ENCODE results near the gene OR11L1.
A peak's percentile ranks its signal among the peaks of the same experiment; 100 is the strongest.

Gene OR11L1

DNA sequence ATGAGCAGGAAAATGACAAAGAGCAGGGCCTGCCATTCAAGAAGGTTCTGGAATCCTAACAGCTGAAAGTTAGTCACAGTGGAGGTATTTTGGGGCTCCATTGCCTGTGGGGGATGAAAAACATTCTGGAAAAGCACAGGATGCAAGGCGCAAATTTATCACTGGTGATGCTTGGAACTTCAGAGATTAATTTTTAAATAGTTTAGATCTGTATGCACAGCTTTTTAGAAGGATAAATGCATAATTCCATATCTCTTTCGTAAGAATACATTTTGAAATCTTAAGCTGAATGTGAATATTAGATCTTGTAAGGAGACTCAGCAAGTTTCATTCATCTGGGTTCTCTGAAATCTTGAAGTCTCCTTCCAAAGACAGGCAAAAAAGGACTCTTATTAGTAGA is at the start of gene OR11L1:
OR11L1 (minus strand) TSS at position 101 of the 400 bp plus-strand sequence; CDS start at position 101, 0 bp downstream.
- DNase-seq = no peak

DNA sequence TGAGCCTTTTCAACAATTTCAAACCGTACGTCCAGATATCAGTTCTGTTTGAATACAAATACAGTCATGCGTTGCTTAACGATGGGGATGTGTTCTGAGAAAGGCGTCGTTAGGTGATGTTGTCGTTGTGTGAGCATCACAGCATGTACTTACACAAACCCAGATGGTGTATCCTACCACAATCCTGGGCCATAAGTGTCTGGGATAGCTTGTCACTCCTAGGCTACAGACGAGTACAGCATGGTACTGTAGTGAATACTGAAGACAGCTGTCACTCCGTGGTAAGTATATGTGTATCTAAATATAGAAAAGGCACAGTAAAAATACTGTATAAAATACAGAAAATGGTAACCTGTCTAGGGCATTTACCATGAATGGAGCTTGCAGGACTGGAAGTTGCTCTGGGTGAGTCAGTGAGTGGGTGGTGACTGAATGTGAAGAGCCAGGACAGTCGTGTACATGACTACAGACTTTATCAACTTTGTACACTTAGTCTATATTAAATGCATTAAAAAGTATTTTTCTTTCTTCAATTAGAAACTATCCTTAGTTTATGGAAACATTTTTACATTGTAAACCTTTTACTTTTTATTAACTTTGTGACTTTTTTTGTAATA is 43.2 kb upstream of the OR11L1 start:
- DNase-seq = peak; percentile 9 to 26

GRCh38 chr1:247883346-247883745 is 41.6 kb upstream of the OR11L1 start:
- no peak for DNase-seq

- DNase-seq = no peak
Measured at GRCh38 chr1:247865416-247865815, 23.7 kb upstream of the OR11L1 start.

GRCh38 chr1:247864644-247865043 is 22.9 kb upstream of the OR11L1 start:
- no peak for DNase-seq

DNA sequence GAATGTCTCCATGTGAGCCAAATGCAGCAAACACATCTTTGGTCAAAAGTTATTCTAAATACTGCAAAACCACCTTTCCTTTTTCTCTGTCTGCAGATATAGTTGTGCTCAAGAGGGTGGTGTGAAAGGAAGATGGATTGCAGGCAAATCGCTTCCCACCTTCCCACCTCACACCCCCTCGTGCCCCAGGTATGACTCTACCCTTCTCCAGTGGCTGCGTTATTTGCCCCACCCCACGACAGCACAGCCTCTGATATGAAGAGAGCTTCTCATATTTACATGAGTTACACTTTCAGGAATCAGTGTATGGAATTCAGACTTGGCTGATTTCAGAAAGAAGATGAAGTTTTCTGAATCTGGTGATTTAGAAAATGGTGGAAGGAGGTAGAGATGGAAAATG is 21.1 kb upstream of the OR11L1 start:
- DNase-seq = no peak

DNA sequence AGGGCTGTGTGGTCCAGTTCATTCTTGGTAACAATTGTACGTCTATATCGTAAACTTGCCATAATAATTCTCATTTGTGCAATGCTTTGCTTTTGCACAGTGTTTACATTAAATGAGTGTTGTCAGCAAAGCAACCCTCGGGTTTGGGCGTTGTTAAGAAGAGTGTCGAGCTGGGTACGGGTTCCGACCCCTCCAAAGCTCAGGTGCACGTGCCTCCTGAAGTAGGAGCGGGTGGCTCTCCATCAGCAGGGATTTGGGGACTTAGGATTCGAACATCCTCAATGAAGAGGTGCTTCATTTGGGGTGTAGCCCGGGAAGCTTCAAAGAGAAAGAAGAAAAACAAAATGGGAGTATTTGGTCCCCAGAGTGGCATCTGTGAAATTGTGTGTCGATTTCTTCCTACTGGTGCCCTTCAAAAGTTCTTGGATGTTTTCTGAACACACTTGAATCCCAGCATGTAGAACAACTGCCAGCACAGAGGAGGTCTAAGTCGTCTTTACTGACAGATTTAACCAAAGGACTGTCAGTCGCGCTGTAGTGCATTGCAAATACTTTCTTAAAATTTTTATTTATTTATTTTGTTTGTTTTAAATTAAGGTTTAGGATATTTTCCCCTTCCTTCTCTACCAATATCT is 16.4 kb upstream of the OR11L1 start:
- DNase-seq = no peak

DNA sequence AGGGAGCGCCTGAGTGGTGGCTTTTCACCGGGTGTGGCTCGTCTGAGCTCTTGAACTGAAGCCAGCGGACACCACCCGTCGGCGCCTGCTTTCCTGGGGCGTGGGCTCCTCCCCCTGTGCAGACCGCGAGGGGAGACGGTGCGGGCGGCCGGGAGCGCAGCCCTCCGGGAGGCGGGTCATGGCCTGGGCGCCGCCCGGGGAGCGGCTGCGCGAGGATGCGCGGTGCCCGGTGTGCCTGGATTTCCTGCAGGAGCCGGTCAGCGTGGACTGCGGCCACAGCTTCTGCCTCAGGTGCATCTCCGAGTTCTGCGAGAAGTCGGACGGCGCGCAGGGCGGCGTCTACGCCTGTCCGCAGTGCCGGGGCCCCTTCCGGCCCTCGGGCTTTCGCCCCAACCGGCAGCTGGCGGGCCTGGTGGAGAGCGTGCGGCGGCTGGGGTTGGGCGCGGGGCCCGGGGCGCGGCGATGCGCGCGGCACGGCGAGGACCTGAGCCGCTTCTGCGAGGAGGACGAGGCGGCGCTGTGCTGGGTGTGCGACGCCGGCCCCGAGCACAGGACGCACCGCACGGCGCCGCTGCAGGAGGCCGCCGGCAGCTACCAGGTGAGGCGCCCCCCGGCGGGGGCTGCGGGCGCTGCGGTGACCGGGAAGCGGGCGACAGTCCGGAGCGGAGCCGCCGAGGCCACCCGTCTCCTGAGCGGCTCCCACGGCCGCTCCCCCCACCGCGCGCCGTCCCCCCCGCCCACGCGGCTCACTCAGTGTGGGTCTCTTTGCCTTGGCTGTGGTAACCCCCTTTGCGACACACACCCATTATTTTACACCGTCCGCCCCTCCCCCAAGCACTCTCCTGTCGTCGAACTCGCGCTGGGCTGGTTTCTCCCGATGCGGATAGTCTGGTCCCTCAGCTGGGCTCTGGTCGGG is 15.6 kb upstream of the OR11L1 start, which contains the start of gene TRIM58:
TRIM58 (plus strand) TSS at position 119 of the 916 bp plus-strand sequence; CDS start at position 179, 60 bp downstream.
- peak; percentile 2 to 12 for DNase-seq

- DNase-seq = no peak
Measured at GRCh38 chr1:247855911-247856310, 14.2 kb upstream of the OR11L1 start.

DNA sequence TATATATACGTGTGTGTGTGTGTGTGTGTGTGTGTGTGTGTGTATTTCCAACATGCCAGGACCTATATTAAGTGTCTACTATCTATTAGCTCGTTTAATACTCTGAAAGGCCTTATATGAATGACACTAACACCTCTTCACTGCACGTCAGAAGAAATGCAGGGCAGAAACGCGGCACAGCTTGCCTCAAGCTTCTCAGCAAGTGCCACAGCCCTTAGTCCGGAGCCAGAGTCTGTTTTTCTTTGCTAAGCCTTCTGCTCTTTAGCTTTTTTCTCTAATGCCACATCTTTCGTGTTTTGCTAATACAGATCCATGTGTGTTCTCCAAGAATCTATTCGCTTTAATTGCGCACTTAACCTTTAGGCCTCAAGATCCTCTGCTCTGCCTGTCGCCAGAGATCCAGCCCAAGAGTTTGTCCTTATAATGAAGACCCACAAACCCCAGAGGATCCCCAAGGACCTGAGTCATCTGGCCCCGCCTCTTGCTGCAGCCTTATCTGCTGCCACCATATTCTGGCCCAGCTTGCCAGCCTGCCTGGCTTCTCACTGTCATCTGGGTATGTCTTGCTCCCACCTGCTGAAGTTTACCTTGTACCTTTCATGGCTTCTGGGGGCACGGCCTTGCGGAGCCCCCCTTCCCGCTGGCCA is 13.3 kb upstream of the OR11L1 start:
- no peak for DNase-seq

DNA sequence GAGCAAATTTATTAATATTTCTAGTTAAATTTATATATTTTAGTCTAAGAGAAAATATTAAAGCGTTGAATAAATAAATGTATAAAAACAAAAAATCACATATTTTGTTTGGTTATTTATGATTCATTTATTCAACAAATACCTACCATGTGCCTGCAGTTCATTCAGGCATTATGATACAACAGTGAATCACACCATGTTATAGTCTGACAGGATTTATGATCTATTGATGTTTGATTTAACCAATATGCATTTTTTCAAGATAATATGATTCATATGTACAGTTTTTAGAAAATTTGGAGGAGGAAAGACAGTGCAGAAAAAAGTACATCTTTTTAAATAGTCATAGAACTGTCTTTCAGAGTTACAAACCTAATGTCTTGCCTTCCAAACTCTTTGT is 7.9 kb upstream of the OR11L1 start:
- no peak for DNase-seq

GRCh38 chr1:247848346-247848745 is 6.7 kb upstream of the OR11L1 start:
- no peak for DNase-seq

DNA sequence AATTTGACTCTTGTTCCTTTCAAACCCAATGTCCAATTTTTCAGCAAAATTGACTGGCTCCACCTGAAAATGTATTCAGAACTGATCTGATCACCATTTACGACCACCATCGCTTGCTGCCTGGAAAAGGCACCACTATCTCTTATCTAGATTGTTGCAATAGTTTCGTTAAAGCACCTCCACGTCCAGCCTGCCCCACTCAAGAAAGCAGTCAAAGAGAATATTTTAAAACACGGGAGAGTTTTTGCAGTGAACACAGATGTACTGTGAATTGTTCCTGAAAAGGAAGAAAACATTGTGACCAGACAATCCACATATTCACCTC is 4.0 kb upstream of the OR11L1 start:
- no peak for DNase-seq

GRCh38 chr1:247845011-247845692 is 3.5 kb upstream of the OR11L1 start:
- DNase-seq = no peak

- no peak for DNase-seq
Measured at GRCh38 chr1:247843411-247843810, 1.7 kb upstream of the OR11L1 start.

- DNase-seq = no peak
Measured at GRCh38 chr1:247840818-247841217, 878 bp downstream of the OR11L1 start.

DNA sequence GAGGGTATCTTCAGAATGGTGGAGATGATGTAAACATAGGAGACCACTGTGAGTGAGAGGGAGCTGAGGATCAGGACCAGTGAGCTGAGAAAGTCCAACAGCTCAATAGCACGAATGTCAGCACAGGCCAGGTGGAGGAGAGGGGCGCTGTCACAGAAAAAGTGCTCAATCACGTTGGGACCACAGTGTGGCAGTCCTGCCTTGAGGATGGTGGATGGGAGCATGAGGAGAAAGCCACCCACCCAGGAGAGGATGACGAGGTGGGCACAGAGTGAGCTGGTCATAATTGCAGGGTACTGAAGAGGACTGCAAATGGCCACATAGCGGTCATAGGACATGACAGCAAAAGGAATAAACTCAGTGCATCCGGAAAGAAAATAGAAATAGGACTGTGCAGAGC is 8.1 kb downstream of the OR11L1 start:
- no peak for DNase-seq

- no peak for DNase-seq
Measured at GRCh38 chr1:247829656-247830055, 12.0 kb downstream of the OR11L1 start.

- DNase-seq = no peak
Measured at GRCh38 chr1:247825362-247825761, 16.3 kb downstream of the OR11L1 start.

DNA sequence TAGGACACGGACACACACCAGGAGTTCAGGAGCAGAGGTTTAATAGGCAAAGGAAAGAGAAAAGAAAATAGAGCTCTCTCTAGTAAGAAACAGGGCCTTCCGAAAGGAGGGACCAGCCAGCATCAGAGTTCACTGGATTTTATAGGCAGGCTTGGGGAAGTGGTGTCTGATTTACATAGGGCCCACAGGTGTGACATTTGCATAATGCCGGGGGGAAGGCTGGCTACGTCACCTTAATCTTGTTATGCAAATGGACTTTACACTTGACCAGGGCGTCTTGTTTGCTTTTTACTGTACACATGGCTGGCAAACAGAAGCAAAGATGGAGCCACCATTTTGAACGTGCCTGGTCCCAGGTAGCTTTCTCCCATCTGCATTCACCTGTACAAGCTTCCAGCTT is 17.7 kb downstream of the OR11L1 start, which contains the start of gene OR14A16:
OR14A16 (minus strand) TSS at position 97 of the 400 bp plus-strand sequence. CDS start 8,390 bp downstream, outside the sequence.
- DNase-seq = no peak

- no peak for DNase-seq
Measured at GRCh38 chr1:247822060-247822459, 19.6 kb downstream of the OR11L1 start.

DNA sequence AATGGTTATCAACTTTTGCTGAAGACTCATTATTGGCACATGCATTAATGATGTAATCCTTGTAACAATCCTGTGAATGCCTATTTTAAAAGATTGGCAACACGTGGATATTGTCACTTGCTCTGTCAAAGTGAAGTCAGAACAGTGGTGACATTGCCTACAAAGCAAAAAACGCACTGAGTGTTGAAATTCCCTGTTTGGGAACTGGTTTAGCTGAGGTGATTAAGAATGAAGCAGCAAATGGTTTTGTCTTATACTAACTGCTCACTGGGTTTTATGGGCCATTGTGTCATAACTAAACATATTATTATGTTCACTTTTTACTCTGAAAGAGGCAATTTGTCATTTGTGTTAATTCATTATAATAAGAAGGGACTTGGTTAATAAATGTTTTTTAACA is 29.1 kb downstream of the OR11L1 start:
- DNase-seq = no peak

DNA sequence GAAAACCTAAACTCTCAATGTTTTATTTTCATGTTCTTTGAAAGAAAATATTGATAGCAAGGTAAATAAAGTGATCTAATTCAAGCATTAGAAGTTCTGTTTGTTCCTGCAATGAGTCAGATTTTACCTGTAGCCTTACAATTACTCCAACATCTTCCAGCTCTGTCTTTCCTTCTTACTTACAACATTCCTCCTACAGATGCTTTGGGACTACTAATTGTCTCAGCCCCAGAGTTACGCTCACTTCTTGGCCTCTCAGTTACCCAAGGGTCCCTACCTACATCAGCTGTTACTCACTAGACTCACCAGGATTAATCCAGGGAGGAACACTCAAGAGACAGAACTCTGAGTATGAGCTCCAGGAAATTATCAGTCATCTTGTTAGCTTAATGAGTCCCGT is 44.2 kb downstream of the OR11L1 start:
- no peak for DNase-seq

Data from inflammatory macrophage treated with lipopolysaccharide for 1 hour (primary cell).